DND-41 (cell line): ENCODE measurements around the gene PLEKHH1.

Experiments
- ATAC-seq: fragments of 200-7000 bp; cut with Tn5 transposase; 3 replicates; pipeline ENCODE4 v1.9.1; 2021; ENCODE audit warnings: low read depth; ENCODE audit not compliant: insufficient read depth
- DNase-seq: peaks from one replicate; pipeline ENCODE4 v3.0.0-alpha.2; 2020
- H2AFZ ChIP-seq: 2 replicates; pipeline ENCODE4 v1.6.0; 2012; ENCODE audit warnings: low read depth, low read length
- H3K27ac ChIP-seq: 2 replicates; pipeline ENCODE4 v1.5.1; 2012; ENCODE audit warnings: low read length, inconsistent platforms
- H3K27me3 ChIP-seq: fragments of 200-600 bp; sonication (generic); 2 replicates; pipeline ENCODE4 v1.6.0; 2012; ENCODE audit warnings: low read length, mild to moderate bottlenecking, inconsistent platforms; ENCODE audit not compliant: insufficient read depth, poor library complexity
- H3K36me3 ChIP-seq: 2 replicates; pipeline ENCODE4 v1.5.1; 2012; ENCODE audit warnings: low read length, inconsistent platforms; ENCODE audit not compliant: insufficient read depth
- H3K4me1 ChIP-seq: 2 replicates; pipeline ENCODE4 v1.5.1; 2012; ENCODE audit warnings: mild to moderate bottlenecking, low read length; ENCODE audit not compliant: insufficient read depth
- H3K4me2 ChIP-seq: 2 replicates; pipeline ENCODE4 v1.6.0; 2012; ENCODE audit warnings: mild to moderate bottlenecking, moderate library complexity, low read length, inconsistent platforms; ENCODE audit not compliant: insufficient read depth
- H3K4me3 ChIP-seq, 2 experiments: fragments of 200-600 bp in 1 of 2; shearing (Covaris generic) in 1 of 2; 2 replicates each; pipeline ENCODE4 v1.5.1; 2012 to 2016; ENCODE audit warnings: inconsistent platforms in 2 of 2, low read length in 2 of 2, mild to moderate bottlenecking in 2 of 2, low read depth in 1 of 2, moderate library complexity in 1 of 2
- H3K79me2 ChIP-seq: 2 replicates; pipeline ENCODE4 v1.6.0; 2012; ENCODE audit warnings: low read length, inconsistent platforms; ENCODE audit not compliant: insufficient read depth
- H3K9ac ChIP-seq: 2 replicates; pipeline ENCODE4 v1.6.0; 2012; ENCODE audit warnings: low read depth, mild to moderate bottlenecking, inconsistent platforms, low read length, moderate library complexity
- H3K9me3 ChIP-seq: 2 replicates; pipeline ENCODE4 v1.5.1; 2012; ENCODE audit warnings: low read length, moderate library complexity, mild to moderate bottlenecking, inconsistent platforms; ENCODE audit not compliant: insufficient read depth, severe bottlenecking
- H4K20me1 ChIP-seq: 2 replicates; pipeline ENCODE4 v1.6.0; 2012; ENCODE audit warnings: low read length; ENCODE audit not compliant: insufficient read depth
- CTCF ChIP-seq: IDR thresholded peaks from 2 replicates; pipeline ENCODE4 v1.5.1; 2012; ENCODE audit warnings: borderline replicate concordance, low read length, moderate library complexity, mild to moderate bottlenecking; ENCODE audit not compliant: poor library complexity, severe bottlenecking; ENCODE audit errors: extremely low read depth
- EZH2 ChIP-seq: IDR thresholded peaks from 3 replicates; pipeline ENCODE4 v1.6.1; 2012; ENCODE audit warnings: borderline replicate concordance, low read depth, mild to moderate bottlenecking, moderate library complexity, low read length, inconsistent platforms; ENCODE audit not compliant: severe bottlenecking

PLEKHH1 gene

DNA sequence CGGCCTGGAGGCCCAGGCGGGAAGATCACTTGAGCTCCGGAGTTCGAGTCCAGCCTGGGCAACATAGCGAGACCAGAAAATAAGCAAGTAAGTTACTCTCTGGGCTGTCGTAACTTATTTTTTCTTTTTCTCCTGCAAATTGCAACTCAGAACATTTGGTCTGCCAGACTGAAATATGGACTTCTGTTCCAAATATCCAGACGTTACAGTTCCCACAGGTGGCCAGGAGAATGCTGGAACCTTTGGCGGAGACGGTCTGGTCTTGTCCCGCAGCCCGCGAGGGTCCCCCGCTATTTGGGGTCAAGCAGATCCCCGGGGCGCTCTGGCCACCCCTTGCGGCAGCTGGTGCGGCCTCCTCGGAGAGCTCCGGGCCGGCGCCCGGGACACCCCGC, 488 bp upstream of the PLEKHH1 start:
- H3K4me1 ChIP-seq = peaks cover 14% of the 10 kb centered on the region
- peaks cover 61% of the 10 kb centered on the region for H3K27me3 ChIP-seq
- H3K36me3 ChIP-seq = no peaks in the 10 kb centered on the region
- DNase-seq = no peak
- no peaks in the 10 kb centered on the region for H3K9me3 ChIP-seq
- H4K20me1 ChIP-seq = no peaks in the 10 kb centered on the region
- H3K4me3 ChIP-seq = peak overlapping the region; percentile 20 to 61; a peak in 3 of 4 replicates
- ATAC-seq = no peak
- H2AFZ ChIP-seq = peak overlapping the region; percentile 53
- H3K27ac ChIP-seq = no peak overlapping the region
- H3K79me2 ChIP-seq = no peaks in the 10 kb centered on the region
- H3K9ac ChIP-seq = peak overlapping the region; percentile 54
- peak overlapping the region; percentile 86 for H3K4me2 ChIP-seq
- TF ChIP-seq EZH2 (peak; percentile 89), CTCF (no peak)

- H3K27ac ChIP-seq = no peak overlapping the region
- TF ChIP-seq CTCF (no peak), EZH2 (no peak)
- H3K9me3 ChIP-seq = no peaks in the 10 kb centered on the region
- H3K9ac ChIP-seq = peak overlapping the region; percentile 54
- H2AFZ ChIP-seq = peak overlapping the region; percentile 53
- no peaks in the 10 kb centered on the region for H4K20me1 ChIP-seq
- peak overlapping the region; percentile 20 to 61; a peak in 3 of 4 replicates for H3K4me3 ChIP-seq
- no peaks in the 10 kb centered on the region for H3K79me2 ChIP-seq
- H3K27me3 ChIP-seq = peaks cover 58% of the 10 kb centered on the region
- H3K36me3 ChIP-seq = no peaks in the 10 kb centered on the region
- ATAC-seq = no peak
- H3K4me2 ChIP-seq = peak overlapping the region; percentile 86
- H3K4me1 ChIP-seq = peaks cover 14% of the 10 kb centered on the region
- no peak for DNase-seq
Measured at GRCh38 chr14:67533754-67534085, 630 bp downstream of the PLEKHH1 start.

DNA sequence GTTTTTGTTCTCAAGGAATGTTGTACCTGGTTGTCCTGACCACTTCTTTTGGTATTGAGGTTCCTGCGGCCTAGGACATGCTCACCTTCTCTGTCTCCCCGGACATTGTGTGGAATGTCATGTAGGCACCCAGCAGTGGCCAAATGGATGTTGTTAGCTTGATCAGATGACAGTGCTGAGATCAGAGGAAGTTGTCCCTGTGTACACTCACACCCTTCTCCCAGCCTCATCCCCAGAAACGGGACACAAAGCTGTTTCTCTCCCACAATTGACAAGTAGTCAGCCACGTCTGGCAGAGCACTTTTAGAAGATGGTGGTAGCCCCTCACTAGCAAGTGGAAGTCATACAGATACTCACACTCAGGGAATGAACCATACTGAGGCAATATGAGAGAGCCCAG, 3.0 kb downstream of the PLEKHH1 start:
- TF ChIP-seq EZH2 = no peak
- no peak for TF ChIP-seq CTCF
- ATAC-seq (no peak), DNase-seq (no peak)
- peaks cover 56% of the 10 kb centered on the region for H3K27me3 ChIP-seq
- H3K4me1 ChIP-seq = peaks cover 14% of the 10 kb centered on the region
- no peak overlapping the region for H3K27ac ChIP-seq
- H2AFZ ChIP-seq = no peak overlapping the region
- H3K79me2 ChIP-seq = no peaks in the 10 kb centered on the region
- no peak overlapping the region for H3K9ac ChIP-seq
- no peaks in the 10 kb centered on the region for H3K36me3 ChIP-seq
- H4K20me1 ChIP-seq = no peaks in the 10 kb centered on the region
- H3K4me3 ChIP-seq = no peak overlapping the region
- H3K4me2 ChIP-seq = no peak overlapping the region
- H3K9me3 ChIP-seq = no peaks in the 10 kb centered on the region

- no peaks in the 10 kb centered on the region for H3K79me2 ChIP-seq
Measured at GRCh38 chr14:67537736-67538135, 4.6 kb downstream of the PLEKHH1 start.

More at GRCh38 chr14:67537736-67538135, 4.6 kb downstream of the PLEKHH1 start:
- H3K9me3 ChIP-seq = no peaks in the 10 kb centered on the region
- H3K27me3 ChIP-seq = peaks cover 49% of the 10 kb centered on the region
- no peaks in the 10 kb centered on the region for H3K36me3 ChIP-seq
- H3K9ac ChIP-seq = no peak overlapping the region
- no peaks in the 10 kb centered on the region for H4K20me1 ChIP-seq
- H3K4me1 ChIP-seq = peaks cover 10% of the 10 kb centered on the region
- H3K27ac ChIP-seq = no peak overlapping the region
- DNase-seq = no peak
- no peak overlapping the region for H3K4me3 ChIP-seq
- no peak overlapping the region for H3K4me2 ChIP-seq
- H2AFZ ChIP-seq = no peak overlapping the region
- TF ChIP-seq CTCF (no peak), EZH2 (no peak)
- ATAC-seq = no peak
